IPS-18c (cell line): ENCODE data around the gene TREX2.

Source experiments
- H3K4me3 ChIP-seq: 2 replicates; pipeline ENCODE4 v1.7.0; 2013; ENCODE audit warnings: low read depth, mild to moderate bottlenecking, low read length, moderate library complexity; ENCODE audit not compliant: insufficient read depth
- H3K9me3 ChIP-seq: one replicate; pipeline ENCODE4 v1.6.1; 2013; ENCODE audit warnings: mild to moderate bottlenecking, low read length, moderate library complexity; ENCODE audit not compliant: control insufficient read depth, insufficient read depth

Gene TREX2

GRCh38 chrX:153478746-153479145 is 32.9 kb upstream of the TREX2 start:
- no peak overlapping the region for H3K4me3 ChIP-seq
- peaks cover 18% of the 10 kb centered on the region for H3K9me3 ChIP-seq

DNA sequence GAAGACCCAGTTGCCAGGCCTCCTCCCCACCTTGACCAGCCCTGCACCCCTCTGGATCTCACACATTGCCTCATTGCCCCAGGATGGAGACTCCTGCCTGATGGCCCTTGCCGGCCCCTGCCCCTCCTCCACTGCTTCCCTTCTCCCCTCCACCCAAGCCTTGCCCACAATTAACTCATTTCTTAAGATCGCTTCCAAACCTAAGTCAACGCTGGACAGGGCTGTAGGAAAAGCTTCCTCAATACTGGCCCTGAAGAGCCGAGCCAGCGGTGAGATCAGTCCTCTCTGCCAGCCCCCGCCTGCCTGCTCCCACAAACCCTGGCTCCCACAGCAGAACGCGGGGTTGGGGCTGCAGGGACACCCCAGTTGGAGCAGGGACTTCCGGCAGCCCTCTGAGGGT is 32.0 kb upstream of the TREX2 start:
- Histone ChIP-seq H3K4me3 (no peak overlapping the region), H3K9me3 (peaks cover 17% of the 10 kb centered on the region)

- no peak overlapping the region for H3K4me3 ChIP-seq
- peaks cover 12% of the 10 kb centered on the region for H3K9me3 ChIP-seq
Measured at GRCh38 chrX:153477364-153477857, 31.6 kb upstream of the TREX2 start.

DNA sequence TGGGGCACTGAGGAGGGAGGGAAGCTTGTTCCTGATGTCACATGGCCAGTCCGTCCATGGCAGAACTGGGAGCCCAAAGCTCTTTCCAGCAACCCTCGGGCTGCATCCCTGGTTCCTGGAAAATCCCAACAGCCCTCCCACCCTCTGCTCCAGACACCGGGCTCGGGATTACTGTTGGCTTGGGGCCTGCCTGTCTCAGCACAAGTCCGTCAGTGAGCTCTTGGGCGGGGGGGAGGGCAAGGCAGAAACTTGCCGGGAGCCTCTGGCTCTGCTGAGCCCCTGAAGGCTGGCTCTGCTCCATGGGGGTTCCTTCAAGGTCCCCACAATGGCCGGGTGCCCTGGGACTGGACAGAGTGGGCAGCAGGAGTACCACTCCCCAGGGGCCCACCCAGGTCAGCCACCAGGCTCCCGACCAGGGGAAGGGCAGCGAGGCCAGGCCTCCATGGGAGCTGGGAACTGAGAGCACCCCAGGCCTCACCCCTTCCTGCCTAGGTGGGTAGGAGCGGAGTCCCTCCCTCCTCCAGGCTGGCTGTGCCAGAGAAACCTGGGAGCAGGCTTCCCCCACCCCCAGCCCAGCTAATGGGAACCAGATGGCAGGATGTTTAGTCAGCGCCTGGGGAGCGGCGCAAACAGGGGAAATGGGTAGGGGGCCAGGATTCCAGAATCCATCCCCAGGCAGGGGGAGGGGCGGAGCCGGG is 31.0 kb upstream of the TREX2 start:
- peak overlapping the region; percentile 9; the same call in 1 of the 2 replicates for H3K4me3 ChIP-seq
- H3K9me3 ChIP-seq: peaks cover 11% of the 10 kb centered on the region

DNA sequence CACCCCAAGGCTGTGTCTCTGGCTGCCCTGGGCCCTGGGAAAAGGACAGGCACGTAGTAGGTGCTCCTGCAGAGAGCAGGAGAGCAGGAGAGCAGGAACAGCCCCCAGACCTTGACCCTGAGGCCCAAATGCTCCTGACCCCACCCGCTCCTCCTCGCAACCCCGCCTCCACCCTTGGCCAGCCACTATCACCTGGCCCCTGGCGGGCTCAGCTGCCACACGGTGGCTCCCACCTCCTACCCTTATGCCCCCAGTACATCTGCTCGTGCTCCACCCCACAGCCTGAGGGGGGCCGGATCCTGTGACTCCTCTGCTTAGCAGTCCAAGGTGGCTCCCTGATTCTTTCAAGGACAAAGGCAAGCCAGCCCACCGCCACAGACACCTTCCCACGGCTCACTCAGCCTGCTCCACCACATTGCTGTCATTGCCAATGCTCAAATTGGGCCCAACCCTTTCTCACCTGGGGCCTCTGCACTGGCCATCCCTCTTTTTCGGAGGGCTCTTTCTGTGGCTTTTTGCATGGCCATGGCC is 30.0 kb upstream of the TREX2 start:
- no peak overlapping the region for H3K4me3 ChIP-seq

GRCh38 chrX:153475271-153475670 is 29.4 kb upstream of the TREX2 start:
- no peak overlapping the region for H3K4me3 ChIP-seq
- H3K9me3 ChIP-seq: peaks cover 15% of the 10 kb centered on the region

More for the DNA sequence above, 30.0 kb upstream of the TREX2 start:
- H3K9me3 ChIP-seq: peaks cover 17% of the 10 kb centered on the region

- H3K4me3 ChIP-seq: no peak overlapping the region
- peaks cover 14% of the 10 kb centered on the region for H3K9me3 ChIP-seq
Measured at GRCh38 chrX:153474718-153475117, 28.9 kb upstream of the TREX2 start.

GRCh38 chrX:153474266-153474665 is 28.4 kb upstream of the TREX2 start:
- Histone ChIP-seq H3K9me3 (peaks cover 14% of the 10 kb centered on the region), H3K4me3 (no peak overlapping the region)

DNA sequence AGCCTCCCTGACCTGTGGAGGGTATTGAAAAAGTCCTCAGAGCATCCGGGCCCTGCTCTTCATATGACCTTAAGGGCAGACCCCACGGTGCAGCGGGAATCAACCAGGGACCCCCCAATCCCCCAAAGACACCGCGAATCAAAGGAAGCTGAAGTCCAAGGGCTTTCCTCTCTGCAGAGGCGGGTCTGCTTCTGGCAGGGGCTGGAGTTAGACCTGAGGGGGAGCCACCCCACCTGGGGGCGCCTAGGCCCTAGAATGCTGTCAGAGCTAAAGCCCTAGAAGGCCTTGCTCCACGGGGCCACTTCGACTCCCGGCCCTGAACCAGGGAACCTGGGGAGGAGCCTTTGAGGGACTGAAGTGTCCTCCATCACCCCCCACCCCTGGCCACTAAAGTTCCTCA is 27.3 kb upstream of the TREX2 start:
- peaks cover 13% of the 10 kb centered on the region for H3K9me3 ChIP-seq
- no peak overlapping the region for H3K4me3 ChIP-seq

GRCh38 chrX:153471663-153472280 is 25.9 kb upstream of the TREX2 start:
- no peak overlapping the region for H3K4me3 ChIP-seq

GRCh38 chrX:153470411-153471363 is 24.8 kb upstream of the TREX2 start, which contains the start of gene HAUS7:
TSS of gene HAUS7 (minus strand) at chrX:153470576. CDS start at chrX:153470557, 19 bp downstream.
- H3K9me3 ChIP-seq: peaks cover 13% of the 10 kb centered on the region
- H3K4me3 ChIP-seq: peak within 1 kb of the TSS; percentile 64

More at GRCh38 chrX:153471663-153472280, 25.9 kb upstream of the TREX2 start:
- peaks cover 16% of the 10 kb centered on the region for H3K9me3 ChIP-seq

- peaks cover 13% of the 10 kb centered on the region for H3K9me3 ChIP-seq
- peak overlapping the region; percentile 64 for H3K4me3 ChIP-seq
Measured at GRCh38 chrX:153469811-153470410, 24.1 kb upstream of the TREX2 start.

- H3K4me3 ChIP-seq: no peak overlapping the region
- H3K9me3 ChIP-seq: peaks cover 15% of the 10 kb centered on the region
Measured at GRCh38 chrX:153468008-153468580, 22.2 kb upstream of the TREX2 start.

DNA sequence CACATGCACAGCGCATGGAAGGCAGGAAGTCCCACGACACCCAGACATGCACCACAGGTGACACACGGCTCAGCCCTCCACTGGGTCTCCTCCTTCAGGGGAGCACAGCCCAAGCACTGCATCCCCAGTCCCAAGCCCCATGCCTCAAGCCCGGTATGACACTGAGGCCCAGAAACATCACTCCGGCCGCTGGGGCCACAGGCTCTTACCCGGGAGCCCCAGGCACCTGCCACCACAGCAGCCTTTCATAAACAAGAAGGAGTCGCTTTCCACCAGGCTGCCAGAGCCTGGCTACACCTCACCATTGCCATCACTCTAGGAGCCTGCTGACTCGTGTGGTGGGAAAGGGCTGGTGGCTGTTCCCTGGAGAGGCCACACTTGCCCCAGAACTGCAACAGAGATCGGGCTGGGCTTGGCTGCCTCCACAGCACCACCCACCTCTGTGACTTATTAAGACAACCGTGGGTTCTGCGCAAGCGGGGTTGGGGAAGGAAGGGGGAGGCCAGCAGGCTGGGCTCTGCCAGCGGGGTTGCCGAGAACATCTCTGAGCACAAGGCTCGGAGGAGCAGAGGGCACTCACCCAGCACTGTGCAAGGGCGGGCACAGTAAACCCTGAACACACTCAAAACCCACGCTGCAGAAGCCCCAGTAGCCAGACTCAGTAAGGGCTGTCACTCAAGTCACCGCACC is 20.0 kb upstream of the TREX2 start:
- Histone ChIP-seq H3K9me3 (peaks cover 17% of the 10 kb centered on the region), H3K4me3 (no peak overlapping the region)

DNA sequence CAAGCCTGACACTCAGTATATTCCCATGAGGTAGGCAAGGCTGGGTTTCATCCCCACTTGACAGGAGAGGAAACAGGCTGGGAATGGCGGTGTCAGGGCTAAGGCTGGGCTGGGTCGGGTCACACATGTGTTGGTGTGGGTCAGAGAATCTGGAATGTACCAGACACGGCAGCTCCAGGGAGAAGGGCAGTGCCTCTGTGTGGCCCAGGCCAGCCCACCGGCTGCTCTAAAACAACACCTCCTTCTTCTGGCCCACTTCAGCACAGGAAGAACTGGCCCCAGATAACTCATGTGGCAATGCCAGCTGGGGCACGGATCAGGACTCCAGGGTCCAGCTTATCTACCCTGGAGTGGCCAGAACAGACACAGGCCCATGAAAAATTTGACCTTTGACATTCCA is 18.3 kb upstream of the TREX2 start:
- peaks cover 19% of the 10 kb centered on the region for H3K9me3 ChIP-seq
- H3K4me3 ChIP-seq: no peak overlapping the region

DNA sequence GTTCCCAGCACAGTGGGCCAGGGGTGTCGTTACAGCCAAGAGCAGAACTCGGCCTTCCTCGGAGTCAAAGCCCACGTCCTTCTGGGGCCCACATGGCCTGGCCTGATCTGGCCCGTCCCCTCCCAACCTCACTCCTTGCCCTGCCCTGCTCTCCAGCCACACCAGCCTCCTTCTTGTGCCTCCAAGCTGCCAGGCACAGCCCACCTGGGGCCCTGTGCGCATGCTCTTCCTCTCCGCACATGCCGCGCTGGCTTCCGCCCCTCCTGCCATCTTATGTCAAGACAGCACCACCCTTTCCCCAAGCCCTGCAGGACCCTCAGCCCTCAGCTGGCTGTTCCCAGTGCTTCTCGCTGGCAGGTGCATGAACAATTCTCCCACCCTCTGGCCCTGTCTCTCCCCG is 17.7 kb upstream of the TREX2 start:
- H3K4me3 ChIP-seq: no peak overlapping the region
- peaks cover 19% of the 10 kb centered on the region for H3K9me3 ChIP-seq
